GM12878 (cell line): ENCODE results near the gene CTSK.

ENCODE experiments used
- CTCF ChIP-seq, 3 experiments: IDR thresholded peaks in 2 of 3; conservative IDR thresholded peaks in 1 of 3; 2 replicates each; pipeline ENCODE4 v1.5.1; 2011; ENCODE audit warnings: low read depth in 3 of 3, low read length in 3 of 3, mild to moderate bottlenecking in 3 of 3, control low read depth in 2 of 3, moderate library complexity in 2 of 3, inconsistent platforms in 1 of 3, mixed read lengths in 1 of 3; ENCODE audit not compliant: control insufficient read depth in 2 of 3, insufficient read depth in 1 of 3; ENCODE audit errors: extremely low read depth in 1 of 3
- EP300 ChIP-seq, 2 experiments: fragments of 150-350 bp in 1 of 2; IDR thresholded peaks; 2 replicates each; pipeline ENCODE4 v1.6.1; 2011 to 2012; ENCODE audit warnings: low read depth in 2 of 2, low read length in 2 of 2, borderline replicate concordance in 1 of 2, improper control_type of control experiment in 1 of 2, inconsistent platforms in 1 of 2; ENCODE audit not compliant: control insufficient read depth in 1 of 2
- EZH2 ChIP-seq: IDR thresholded peaks from 2 replicates; pipeline ENCODE4 v1.6.1; 2012; ENCODE audit warnings: low read depth, mild to moderate bottlenecking, control low read depth, inconsistent platforms, low read length, borderline replicate concordance; ENCODE audit not compliant: control insufficient read depth
- HDAC2 ChIP-seq: fragments of 200-600 bp; sonication (generic); IDR thresholded peaks from 2 replicates; pipeline ENCODE4 v1.6.1; 2017
- HDGF ChIP-seq: fragments of 450-650 bp; IDR thresholded peaks from 2 replicates; pipeline ENCODE4 v1.6.1; 2016; ENCODE audit warnings: antibody characterized with exemption
- IRF3 ChIP-seq: fragments of 450-650 bp; IDR thresholded peaks from 2 replicates; pipeline ENCODE4 v1.6.1; 2014; ENCODE audit warnings: mild to moderate bottlenecking
- MTA3 ChIP-seq: IDR thresholded peaks from 2 replicates; pipeline ENCODE4 v1.6.1; 2012; ENCODE audit warnings: low read length, inconsistent platforms, borderline replicate concordance
- POLR2A ChIP-seq: IDR thresholded peaks from 2 replicates; pipeline ENCODE4 v1.6.1; 2011; ENCODE audit warnings: low read depth, mild to moderate bottlenecking, low read length
- RFX5 ChIP-seq: IDR thresholded peaks from 2 replicates; pipeline ENCODE4 v1.6.1; 2011; ENCODE audit warnings: low read depth, low read length, improper control_type of control experiment
- SIN3A ChIP-seq: IDR thresholded peaks from 2 replicates; pipeline ENCODE4 v1.6.1; 2012; ENCODE audit warnings: low read depth, low read length, improper control_type of control experiment
- SMC3 ChIP-seq: IDR thresholded peaks from 2 replicates; pipeline ENCODE4 v1.6.1; 2011; ENCODE audit warnings: low read length, improper control_type of control experiment, borderline replicate concordance
- SPI1 ChIP-seq: IDR thresholded peaks from 2 replicates; pipeline ENCODE4 v1.6.1; 2011; ENCODE audit warnings: low read depth, mild to moderate bottlenecking, low read length, moderate library complexity, borderline replicate concordance; ENCODE audit not compliant: insufficient read depth
- SUZ12 ChIP-seq: fragments of 200-600 bp; sonication (generic); IDR thresholded peaks from one replicate; pipeline ENCODE4 v1.6.1; 2018; ENCODE audit warnings: antibody characterized with exemption, mild to moderate bottlenecking; ENCODE audit not compliant: unreplicated experiment
- ZZZ3 ChIP-seq: IDR thresholded peaks from 2 replicates; pipeline ENCODE4 v1.6.1; 2011; ENCODE audit warnings: low read depth; ENCODE audit not compliant: control insufficient read depth, insufficient read length

GRCh38 chr1:150791585-150791984 lies 16.5 kb downstream of the CTSK start:
- TF ChIP-seq MTA3, result no peak
- no peak for TF ChIP-seq CTCF (IDR thresholded peaks at IDR 0.05 in 2 of 3, conservative IDR thresholded peaks at IDR 0.05 in 1 of 3; ENCODE audit: control insufficient read depth in 2 of 3, extremely low read depth in 1 of 3, insufficient read depth in 1 of 3, low read depth in 3 of 3, low read length in 3 of 3)
- TF ChIP-seq EZH2, result no peak
- TF ChIP-seq POLR2A, result no peak
- TF ChIP-seq SPI1, result no peak
- no peak for TF ChIP-seq HDGF
- no peak for TF ChIP-seq SIN3A
- TF ChIP-seq ZZZ3, result no peak
- no peak for TF ChIP-seq SMC3
- no peak for TF ChIP-seq IRF3
- no peak for TF ChIP-seq EP300 (IDR thresholded peaks at IDR 0.05; ENCODE audit: borderline replicate concordance in 1 of 2, control insufficient read depth in 1 of 2, low read depth in 2 of 2, low read length in 2 of 2)
- no peak for TF ChIP-seq RFX5
- TF ChIP-seq HDAC2, result no peak
- TF ChIP-seq SUZ12, result no peak
